HG03196 (cell line): ENCODE results near the gene LYZL1.
"Not testable (repeated sequence)": the region's sequence is repeated elsewhere in the genome, so short reads cannot be mapped to it uniquely, and the experiment has no call there.

Experiments
- ATAC-seq: cut with Tn5 transposase; IDR thresholded peaks from one replicate; pipeline ENCODE4 v1.9.1; 2021; ENCODE audit not compliant: unreplicated experiment

LYZL1 gene

DNA sequence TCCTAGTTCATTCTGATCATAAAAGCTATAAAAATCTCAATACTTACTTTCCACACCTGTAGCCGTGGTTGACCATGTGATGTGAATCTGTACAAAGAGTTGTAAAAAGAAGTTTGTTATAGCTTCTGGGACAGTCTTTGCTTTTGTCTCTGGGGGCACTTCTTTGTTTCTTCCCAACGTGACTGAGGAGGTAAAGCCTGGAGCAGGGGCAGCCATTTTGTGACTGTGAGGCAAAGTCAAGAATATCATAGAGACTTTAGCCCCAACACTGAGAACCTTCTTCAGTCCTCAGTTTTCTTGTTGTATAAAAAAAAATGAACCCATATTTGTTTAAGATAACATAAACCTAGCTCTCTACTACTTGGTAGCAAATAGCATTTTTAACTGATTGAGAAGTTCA lies 29.4 kb upstream of the LYZL1 start:
- ATAC-seq = no peak

GRCh38 chr10:29263506-29263905 lies 25.4 kb upstream of the LYZL1 start:
- no peak for ATAC-seq

- ATAC-seq = no peak
Observed at GRCh38 chr10:29265210-29265768, 23.6 kb upstream of the LYZL1 start.

DNA sequence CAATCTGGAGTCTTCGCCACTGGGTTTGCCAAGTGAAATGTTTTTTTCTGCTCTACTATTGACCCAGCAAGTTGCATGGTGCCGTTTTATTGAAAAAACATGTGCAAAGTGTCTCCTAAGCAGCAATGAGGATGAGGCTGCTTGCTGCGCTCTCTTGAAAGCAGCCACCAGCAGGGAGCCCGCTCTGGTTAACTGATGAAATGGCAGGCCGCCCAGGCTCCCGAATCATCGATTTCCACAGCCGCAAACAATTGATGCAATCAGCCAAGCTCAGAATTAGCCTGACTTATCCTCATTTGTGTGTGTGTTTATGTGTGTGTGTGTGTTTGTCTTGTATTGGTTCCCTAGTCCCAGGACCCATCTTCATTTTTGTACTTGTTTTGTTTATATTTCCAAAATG lies 22.2 kb upstream of the LYZL1 start:
- no peak for ATAC-seq

DNA sequence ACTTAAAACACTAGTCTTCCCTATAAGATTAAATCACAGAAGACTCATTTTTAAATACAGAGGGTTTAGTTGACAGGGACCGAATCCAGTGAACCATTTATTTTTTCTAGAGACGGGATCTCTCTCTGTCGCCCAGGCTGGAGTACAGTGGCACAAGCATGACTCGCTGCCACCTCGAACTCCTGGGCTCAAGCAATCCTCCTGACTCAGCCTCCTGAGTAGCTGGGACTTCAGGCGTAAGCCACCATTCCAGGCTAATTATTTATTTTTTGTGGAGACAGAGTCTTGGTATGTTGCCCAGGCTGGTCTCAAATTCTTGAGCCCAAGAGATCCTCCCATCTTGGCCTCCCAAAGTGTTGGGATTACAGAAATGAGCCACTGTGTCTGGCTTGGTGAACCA lies 20.9 kb upstream of the LYZL1 start:
- no peak for ATAC-seq

DNA sequence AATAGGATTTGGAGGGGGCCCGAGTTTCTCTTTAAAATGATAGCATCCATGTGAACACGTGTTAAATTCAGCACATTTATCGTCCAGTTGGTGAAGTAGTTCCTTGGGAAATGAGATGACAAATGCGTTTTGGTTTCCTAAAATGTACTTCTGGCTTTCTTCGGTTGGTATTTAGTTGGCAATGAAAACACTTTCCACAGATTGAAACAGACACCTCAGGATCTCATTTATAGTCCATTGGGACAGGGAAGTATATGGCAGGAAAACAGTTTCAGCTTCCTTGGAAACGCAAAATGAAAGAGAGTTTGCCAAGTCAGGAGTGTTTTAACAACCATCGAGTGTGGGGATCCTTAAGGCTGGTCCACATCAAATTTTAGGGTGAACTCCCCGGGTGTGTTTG lies 19.4 kb upstream of the LYZL1 start:
- ATAC-seq = no peak

DNA sequence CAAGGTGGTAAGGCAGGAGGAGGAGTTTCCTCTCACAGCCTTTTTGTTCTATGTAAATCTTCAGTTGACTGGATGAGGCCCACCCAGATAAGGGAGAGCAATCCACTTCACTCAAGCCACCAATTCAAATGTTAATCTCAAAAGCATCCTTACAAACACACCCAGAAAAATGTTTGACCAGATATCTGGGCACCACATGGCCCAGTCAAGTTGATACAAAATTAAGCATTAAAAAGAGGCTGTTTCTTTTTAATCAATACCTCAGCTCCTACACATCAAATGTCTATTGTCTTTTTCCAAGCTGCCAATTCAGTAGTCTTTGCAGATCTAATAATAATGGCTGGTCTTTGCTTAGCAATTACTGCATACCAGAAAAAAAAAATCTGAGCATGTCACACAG lies 18.0 kb upstream of the LYZL1 start:
- ATAC-seq = no peak

DNA sequence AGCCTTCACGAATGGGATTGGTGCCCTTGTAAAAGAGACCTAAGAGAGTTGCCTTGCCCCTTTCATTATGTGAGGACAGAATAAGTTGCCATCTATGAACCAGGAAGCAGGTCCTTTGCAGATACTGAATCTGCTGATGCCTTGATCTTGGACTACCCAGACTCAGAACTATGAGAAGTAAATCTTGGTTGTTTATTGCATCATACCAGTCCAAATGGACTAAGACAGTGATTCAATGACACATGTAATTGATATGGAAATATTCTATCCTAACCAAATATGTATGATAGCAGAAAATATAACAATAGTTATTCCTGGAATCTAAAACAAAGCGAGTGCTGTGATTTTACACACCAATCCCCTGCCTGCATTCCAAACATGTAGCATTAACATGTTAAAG lies 17.0 kb upstream of the LYZL1 start:
- ATAC-seq = no peak

- no peak for ATAC-seq
Observed at GRCh38 chr10:29273478-29273877, 15.4 kb upstream of the LYZL1 start.

GRCh38 chr10:29276251-29276850 lies 12.5 kb upstream of the LYZL1 start:
- no peak for ATAC-seq

- no peak for ATAC-seq
Observed at GRCh38 chr10:29277296-29277695, 11.6 kb upstream of the LYZL1 start.

DNA sequence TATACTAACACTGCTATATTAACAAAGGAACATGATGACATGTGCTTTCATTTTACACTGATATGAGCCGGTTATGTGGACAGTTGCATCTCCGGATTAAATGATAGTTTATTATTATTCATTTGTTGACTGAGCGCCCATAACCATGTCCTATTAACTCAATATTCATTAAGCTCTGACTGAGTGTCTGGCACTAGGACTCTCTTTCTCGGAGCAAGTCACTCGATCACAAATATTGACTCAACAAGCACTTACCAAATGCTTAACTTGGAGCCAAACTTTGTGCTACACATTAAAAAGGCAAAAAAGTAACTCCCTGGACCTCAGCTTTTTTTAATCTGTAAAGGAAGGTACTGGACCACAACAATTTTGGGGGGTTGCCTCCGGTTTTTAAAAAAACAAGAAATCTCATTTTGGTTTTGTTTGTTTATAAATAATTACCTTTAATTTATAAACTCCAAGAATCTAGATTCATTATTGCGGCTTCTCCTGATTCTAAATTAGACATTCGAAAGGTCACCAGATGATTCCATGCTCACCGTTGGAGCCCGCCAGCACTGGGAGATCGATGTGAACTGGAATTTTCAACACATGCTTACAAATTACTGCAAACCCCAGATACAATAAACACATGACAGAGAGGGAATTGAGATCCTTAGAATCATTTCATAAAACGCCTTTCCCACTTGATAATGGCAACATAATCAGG lies 8.9 kb upstream of the LYZL1 start:
- ATAC-seq = no peak

GRCh38 chr10:29280488-29280840 lies 8.4 kb upstream of the LYZL1 start:
- no peak for ATAC-seq

DNA sequence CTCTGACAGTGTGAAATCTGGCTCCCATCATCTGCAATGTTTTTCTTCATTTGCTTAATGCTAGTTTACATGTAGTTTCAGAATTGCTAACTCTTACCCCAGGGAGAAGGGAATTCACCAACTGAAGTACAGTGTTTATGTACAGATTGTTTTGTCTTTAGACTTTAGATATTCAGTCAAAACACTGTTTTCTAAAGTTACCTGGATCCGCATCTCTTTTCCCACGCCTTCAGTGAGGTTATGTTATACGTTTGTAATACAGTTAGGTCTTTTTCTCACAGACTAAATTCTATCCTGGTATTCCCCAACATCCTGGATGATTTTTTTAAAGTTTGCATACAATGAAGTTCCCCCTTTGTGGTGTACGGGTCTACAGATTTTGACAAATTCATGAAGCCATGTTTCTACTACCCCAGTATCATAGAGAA lies 3.2 kb upstream of the LYZL1 start:
- ATAC-seq = no peak

DNA sequence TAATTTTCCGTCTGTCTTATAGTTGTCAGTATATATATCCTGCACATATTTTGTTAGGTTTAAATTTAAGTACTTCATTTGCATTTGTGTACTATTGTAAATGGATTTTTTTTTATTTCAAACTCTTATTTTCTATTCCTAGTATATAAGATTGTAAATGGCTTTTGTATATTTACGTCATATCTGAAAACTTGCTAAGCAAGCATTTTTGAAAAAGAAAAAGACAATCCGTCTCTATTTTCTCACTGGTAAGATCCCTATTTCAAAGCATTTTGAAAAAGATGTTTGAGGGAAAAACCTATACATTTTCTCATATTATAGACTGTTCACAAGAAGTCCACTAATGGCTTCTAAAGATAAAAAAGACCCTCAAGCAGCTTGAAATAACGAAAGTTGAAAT lies 1.2 kb upstream of the LYZL1 start:
- ATAC-seq = no peak

DNA sequence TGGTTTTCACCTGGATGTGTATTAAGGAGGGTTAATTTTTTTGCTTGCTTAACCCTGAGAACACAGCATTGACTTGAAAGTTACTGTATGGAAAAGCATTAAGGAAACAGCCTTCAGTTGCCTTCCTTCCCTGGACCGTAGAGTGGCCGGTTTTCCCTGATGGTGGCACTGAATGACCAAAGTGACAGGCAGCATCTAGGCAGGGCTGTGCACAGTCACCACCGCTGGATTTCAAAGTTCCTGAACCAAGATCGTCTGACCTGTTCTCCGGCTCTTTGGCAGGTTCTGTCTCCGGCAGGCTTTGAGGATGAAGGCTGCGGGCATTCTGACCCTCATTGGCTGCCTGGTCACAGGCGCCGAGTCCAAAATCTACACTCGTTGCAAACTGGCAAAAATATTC lies 2.7 kb downstream of the LYZL1 start:
- not testable (repeated sequence) for ATAC-seq

- ATAC-seq = not testable (repeated sequence)
Observed at GRCh38 chr10:29292406-29292805, 3.5 kb downstream of the LYZL1 start.

DNA sequence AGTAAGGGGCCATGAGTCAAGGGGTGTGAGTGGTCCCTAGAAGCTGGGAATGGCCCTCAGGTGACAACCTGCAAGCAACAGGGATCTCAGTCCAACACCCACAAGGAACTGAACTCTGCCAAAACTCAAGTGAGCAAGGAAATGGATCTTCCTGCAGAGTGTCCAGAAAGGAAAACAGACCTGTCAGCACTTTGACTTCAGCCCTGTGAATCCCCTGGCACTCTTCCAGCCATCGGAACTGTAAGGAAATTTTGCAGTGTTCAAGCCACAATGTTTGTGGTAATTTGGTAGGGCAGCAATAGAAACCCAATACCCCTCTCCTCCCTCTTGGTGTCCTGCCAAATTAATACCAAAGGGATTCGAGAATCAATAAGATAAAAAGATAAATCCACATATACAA lies 6.9 kb downstream of the LYZL1 start:
- ATAC-seq = no peak

DNA sequence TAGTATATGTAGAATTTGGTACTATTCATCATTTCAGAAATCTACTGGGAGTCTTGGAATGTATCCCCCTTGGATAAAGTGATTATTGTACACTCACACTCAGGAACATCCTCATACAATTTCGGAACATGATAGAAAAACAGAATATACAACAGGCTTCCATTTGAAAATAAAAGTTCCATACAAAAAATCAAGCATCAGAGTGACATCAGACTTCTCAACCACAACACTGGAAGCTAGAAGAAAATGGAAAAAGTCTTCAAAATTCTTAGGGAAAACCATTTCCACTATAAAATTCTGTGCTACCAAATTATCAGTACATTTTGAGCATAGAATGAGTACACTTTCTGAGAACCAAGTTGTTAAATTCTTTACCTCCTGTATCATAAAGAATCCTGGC lies 8.8 kb downstream of the LYZL1 start:
- no peak for ATAC-seq

DNA sequence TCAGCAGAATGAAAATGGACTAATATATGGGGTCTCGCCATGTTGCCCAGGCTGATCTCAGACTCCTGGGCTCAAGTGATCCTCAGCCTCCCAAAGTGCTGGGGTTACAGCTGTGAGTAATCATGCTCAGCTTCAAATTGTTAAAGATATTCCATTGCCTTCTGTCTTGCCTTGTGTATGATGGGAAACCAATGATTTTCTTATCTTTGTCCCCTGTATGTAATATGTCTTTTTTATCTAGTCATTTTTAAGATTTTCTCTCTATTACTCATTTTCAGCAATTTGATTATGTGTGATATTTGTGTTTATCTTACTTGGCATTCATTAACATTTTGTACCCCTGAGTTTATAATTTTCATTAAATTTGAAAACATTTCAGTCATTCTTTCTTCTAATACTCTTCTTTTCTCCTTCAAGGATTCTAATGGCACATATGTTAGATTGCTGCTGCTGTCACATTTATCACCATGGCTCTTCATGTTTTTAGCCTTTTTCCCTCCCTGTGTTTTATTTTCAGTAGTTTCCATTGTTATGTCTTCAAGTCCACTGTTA lies 12.6 kb downstream of the LYZL1 start:
- no peak for ATAC-seq

DNA sequence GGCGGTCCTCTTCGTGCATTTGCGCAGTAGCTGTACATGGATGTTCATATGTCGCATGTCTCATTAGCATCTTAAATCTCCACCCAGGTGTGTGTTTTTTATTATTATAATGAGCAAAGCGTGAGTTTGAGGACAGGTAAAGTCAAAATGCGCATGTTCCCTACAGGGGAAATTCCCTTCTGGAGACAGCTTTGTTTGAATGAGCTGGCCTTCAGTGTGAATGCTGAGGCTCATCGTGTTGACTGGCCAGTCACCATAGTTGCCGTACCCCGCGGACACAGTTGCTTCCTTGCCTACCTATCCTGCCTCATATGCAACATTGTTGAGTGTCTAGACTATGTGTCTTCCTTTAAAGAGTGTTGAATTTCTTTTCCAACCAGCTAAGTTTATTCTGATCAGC lies 13.6 kb downstream of the LYZL1 start:
- ATAC-seq = no peak

DNA sequence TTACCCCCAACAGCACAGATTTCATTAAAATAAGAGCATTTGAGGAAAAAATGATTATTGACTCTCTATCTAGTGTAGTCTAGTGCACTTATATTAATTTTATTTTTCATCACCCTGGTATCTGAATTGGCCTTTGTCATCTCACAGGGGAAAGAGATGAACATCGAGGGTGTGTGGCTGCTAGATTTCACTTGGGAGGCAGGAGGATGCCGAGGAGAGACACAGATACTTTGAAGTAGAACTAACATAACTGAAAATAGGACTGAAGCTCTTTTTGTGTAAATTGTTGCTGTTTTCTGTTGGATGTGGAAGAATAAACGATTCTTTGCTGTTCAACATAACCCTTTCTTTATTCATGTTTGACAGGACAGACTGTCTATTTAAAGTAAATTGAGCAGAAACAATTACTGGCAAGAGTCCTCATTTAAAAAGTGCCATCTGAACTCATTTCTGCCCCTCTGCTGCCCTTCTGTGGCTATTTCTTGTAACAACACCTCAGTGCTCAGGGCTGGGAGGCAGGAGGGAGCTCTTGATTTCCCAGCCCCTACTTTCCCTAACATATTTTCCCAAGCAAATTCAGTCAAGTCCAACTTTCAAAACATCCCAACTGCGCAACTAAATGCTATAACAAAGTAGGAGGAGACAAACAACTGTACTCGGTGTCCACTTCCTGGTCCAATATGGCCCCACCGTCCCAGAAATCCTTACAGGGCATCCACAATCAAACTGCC lies 15.6 kb downstream of the LYZL1 start:
- ATAC-seq = no peak
